ENCODE results near the gene CROCC2. TPM values are rescaled to one million over a fixed set of nuclear protein-coding genes. Genes with fewer than 3 reads are reported as not detected.

The CROCC2 gene
- total RNA-seq, 1 experiment from 2014 or later = not detected

- intact Hi-C loops (cut with micrococcal nuclease) = no loop called here
- Histone ChIP-seq H3K4me1 (ENCODE audit: control insufficient read depth in 1 of 2, insufficient read depth in 2 of 2, low read length in 2 of 2) (no peaks in the 10 kb centered on the region), H3K27me3 (ENCODE audit: insufficient read depth, low read length) (no peaks in the 10 kb centered on the region), H4K20me1 (ENCODE audit: insufficient read depth) (no peaks in the 10 kb centered on the region), H3K36me3 (ENCODE audit: control insufficient read depth in 1 of 2, insufficient read depth in 2 of 2, low read length in 2 of 2) (no peaks in the 10 kb centered on the region), H3K9ac (ENCODE audit: low read length) (no peak overlapping the region), H2AFZ (ENCODE audit: low read depth, low read length, poor library complexity, severe bottlenecking) (no peak overlapping the region), H3K79me2 (ENCODE audit: insufficient read depth, low read length) (no peaks in the 10 kb centered on the region), H3K9me2 (ENCODE audit: insufficient read depth) (no peaks in the 10 kb centered on the region), H3K4me3 (replicated peaks in 1 of 2; ENCODE audit: low read depth in 1 of 2, low read length in 2 of 2) (no peak overlapping the region), H3K9me3 (ENCODE audit: control insufficient read depth in 1 of 2, insufficient read depth in 1 of 2, low read depth in 1 of 2, low read length in 2 of 2) (no peaks in the 10 kb centered on the region), H3K4me2 (ENCODE audit: low read length) (no peak overlapping the region), H3K27ac (ENCODE audit: low read depth, low read length) (no peak overlapping the region; the same call in 1 of the 2 replicates)
- CTCF ChIA-PET = no interaction called here
- POLR2A ChIA-PET = no interaction called here
- ATAC-seq (no peak), DNase-seq (ENCODE audit: low read depth, low spot score) (no peak)
- RAD21 ChIA-PET (ENCODE audit: low non-redundant PET in 1 of 2, low total read pairs in 2 of 2, uncharacterized antibody in 2 of 2, unreplicated experiment in 2 of 2) = no interaction called here
- TF ChIP-seq YY1 (IDR thresholded peaks at IDR 0.05; ENCODE audit: extremely low read depth, insufficient replicate concordance, low read depth, low read length) = no peak
- no peak for TF ChIP-seq ZBTB33 (IDR thresholded peaks at IDR 0.05; ENCODE audit: extremely low read depth, insufficient replicate concordance, low read length)
- no peak for TF ChIP-seq TCF7L2 (IDR thresholded peaks at IDR 0.05; ENCODE audit: borderline replicate concordance, extremely low read depth, insufficient read depth, insufficient read length)
- no peak for TF ChIP-seq CEBPB (IDR thresholded peaks at IDR 0.05; ENCODE audit: low read depth)
- no peak for TF ChIP-seq SIN3A (IDR thresholded peaks at IDR 0.05; ENCODE audit: low read depth)
- TF ChIP-seq EZH2 (IDR thresholded peaks at IDR 0.05) = no peak
- TF ChIP-seq ZNF274 (IDR thresholded peaks at IDR 0.05; ENCODE audit: low read depth, low read length) = no peak
- no peak for TF ChIP-seq EZH2phosphoT487 (IDR thresholded peaks at IDR 0.05; ENCODE audit: borderline replicate concordance)
- TF ChIP-seq EGR1 (IDR thresholded peaks at IDR 0.05; ENCODE audit: low read depth) = no peak
- TF ChIP-seq, protein P1, sequence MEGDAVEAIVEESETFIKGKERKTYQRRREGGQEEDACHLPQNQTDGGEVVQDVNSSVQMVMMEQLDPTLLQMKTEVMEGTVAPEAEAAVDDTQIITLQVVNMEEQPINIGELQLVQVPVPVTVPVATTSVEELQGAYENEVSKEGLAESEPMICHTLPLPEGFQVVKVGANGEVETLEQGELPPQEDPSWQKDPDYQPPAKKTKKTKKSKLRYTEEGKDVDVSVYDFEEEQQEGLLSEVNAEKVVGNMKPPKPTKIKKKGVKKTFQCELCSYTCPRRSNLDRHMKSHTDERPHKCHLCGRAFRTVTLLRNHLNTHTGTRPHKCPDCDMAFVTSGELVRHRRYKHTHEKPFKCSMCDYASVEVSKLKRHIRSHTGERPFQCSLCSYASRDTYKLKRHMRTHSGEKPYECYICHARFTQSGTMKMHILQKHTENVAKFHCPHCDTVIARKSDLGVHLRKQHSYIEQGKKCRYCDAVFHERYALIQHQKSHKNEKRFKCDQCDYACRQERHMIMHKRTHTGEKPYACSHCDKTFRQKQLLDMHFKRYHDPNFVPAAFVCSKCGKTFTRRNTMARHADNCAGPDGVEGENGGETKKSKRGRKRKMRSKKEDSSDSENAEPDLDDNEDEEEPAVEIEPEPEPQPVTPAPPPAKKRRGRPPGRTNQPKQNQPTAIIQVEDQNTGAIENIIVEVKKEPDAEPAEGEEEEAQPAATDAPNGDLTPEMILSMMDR (IDR thresholded peaks at IDR 0.05 in 2 of 3, conservative IDR thresholded peaks at IDR 0.05 in 1 of 3; ENCODE audit: borderline replicate concordance in 1 of 3, insufficient read depth in 1 of 3, low read depth in 2 of 3, low read length in 2 of 3) = no peak
- no peak for TF ChIP-seq POLR2A (IDR thresholded peaks at IDR 0.05; ENCODE audit: borderline replicate concordance, extremely low read depth, insufficient read depth, insufficient read length)
- no peak for TF ChIP-seq RAD21 (IDR thresholded peaks at IDR 0.05; ENCODE audit: low read depth)
- no peak for TF ChIP-seq SP1 (IDR thresholded peaks at IDR 0.05; ENCODE audit: low read depth)
- BruUV-seq (replicated peaks) = no TSS peak
Measured at GRCh38 chr2:240877460-240878340, 28.4 kb upstream of the CROCC2 start.
